ENCODE results near the gene NYNRIN. TPM values are rescaled to one million over a fixed set of nuclear protein-coding genes. Genes with fewer than 3 reads are reported as not detected.
A peak's percentile ranks its signal among the peaks of the same experiment; 100 is the strongest.

NYNRIN gene
- total RNA-seq, 1 donor from 2014 or later: 19.3 TPM

DNA sequence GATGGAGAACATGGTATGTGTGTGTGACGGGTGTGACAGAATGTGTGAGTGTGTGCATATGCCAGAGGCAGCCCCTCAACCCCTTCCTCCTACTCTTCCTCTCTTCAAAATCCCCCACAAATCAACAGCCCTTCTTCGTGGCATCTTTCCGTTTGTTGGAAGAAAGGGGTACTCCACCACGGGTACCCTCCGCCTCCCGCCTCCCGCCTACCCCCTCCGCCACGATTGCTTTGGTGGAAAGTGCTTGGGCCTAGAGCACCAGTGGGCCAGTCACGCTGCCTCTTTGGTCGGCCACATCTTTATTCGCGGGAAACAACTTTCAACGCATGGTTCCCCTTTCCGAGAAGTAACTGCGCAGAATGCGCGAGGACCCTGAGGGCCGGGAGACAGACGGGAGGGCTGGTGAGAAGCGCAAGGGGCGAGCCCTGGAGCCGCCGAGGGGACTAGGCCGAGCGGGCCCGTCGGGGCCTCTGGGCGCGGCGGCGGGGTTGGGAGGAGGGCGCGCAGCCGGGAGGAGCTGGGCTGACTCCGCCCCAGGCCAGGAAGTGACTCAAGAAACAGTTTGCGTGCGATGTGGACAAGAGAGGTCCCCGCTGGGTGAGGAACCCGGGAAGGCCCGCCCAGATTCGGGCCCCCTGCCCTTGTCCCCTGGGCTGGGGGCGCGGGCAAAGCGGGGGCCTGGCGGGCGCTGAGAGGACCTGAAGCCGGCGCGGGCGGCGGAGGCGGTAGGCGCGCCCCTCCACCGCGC, 30.8 kb downstream of the NYNRIN start, which contains the start of the genes CBLN3 and KHNYN:
Gene CBLN3 (minus strand): TSS at position 274 of the 748 bp plus-strand sequence. CDS start 614 bp downstream, outside the sequence.
Gene KHNYN (plus strand): TSS at position 560 of the 748 bp plus-strand sequence. CDS start 777 bp downstream, outside the sequence.
- Histone ChIP-seq H3K9me3 (ENCODE audit: control insufficient read depth in 3 of 3, low read length in 3 of 3) (no peaks in the 10 kb centered on the region), H3K4me3 (ENCODE audit: low read length in 3 of 3) (peak within 1 kb of the TSS; percentile 79 to 95 (median 91)), H3K4me1 (ENCODE audit: control insufficient read depth in 3 of 3, insufficient read depth in 3 of 3, low read length in 3 of 3) (peaks cover 28 to 33% (median 30%) of the 10 kb centered on the region in 3 donors), H3K9ac (ENCODE audit: low read depth in 1 of 3, low read length in 3 of 3) (peak within 1 kb of the TSS; percentile 90 to 95 (median 90)), H3K36me3 (ENCODE audit: control insufficient read depth in 3 of 3, insufficient read depth in 3 of 3, low read length in 3 of 3) (peaks cover 19 to 33% (median 27%) of the 10 kb centered on the region in 3 donors), H3K27ac (ENCODE audit: low read depth, low read length) (peak within 1 kb of the TSS; percentile 95), H3K27me3 (ENCODE audit: control insufficient read depth in 3 of 3, insufficient read depth in 3 of 3, low read length in 3 of 3) (no peaks in the 10 kb centered on the region)

DNA sequence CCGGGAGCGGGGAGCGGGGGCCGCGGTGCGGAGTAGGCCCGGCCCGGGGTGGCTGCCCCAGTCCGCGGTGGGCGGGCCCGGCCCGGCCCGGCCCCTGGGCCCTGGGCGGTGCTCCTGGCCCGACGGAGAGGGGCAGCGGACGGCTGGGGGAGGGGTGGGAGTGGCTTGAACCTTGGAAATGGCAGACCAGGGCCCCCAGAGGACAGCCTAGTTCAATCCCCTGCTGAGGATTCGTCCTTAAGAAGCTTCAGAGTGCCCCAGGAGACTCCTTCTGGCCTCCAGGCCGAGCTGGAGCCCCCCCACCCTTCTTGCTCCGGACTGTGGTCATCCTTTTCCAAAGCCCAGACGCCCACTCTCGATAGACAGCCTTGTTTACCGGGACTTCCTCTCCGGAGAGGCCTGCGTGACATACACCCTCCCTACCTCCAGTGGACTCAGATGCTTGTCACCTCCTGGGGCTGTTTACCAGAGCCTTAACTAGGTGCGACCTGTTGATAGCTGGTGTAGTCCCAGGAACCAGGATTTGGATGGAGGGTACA, 31.4 kb downstream of the NYNRIN start:
- Histone ChIP-seq H3K27me3 (ENCODE audit: control insufficient read depth in 3 of 3, insufficient read depth in 3 of 3, low read length in 3 of 3) (no peaks in the 10 kb centered on the region), H3K27ac (ENCODE audit: low read depth, low read length) (peak overlapping the region; percentile 95), H3K4me3 (ENCODE audit: low read length in 3 of 3) (peak overlapping the region; percentile 79 to 95 (median 91)), H3K36me3 (ENCODE audit: control insufficient read depth in 3 of 3, insufficient read depth in 3 of 3, low read length in 3 of 3) (peaks cover 19 to 34% (median 28%) of the 10 kb centered on the region in 3 donors), H3K4me1 (ENCODE audit: control insufficient read depth in 3 of 3, insufficient read depth in 3 of 3, low read length in 3 of 3) (peaks cover 28 to 35% (median 30%) of the 10 kb centered on the region in 3 donors), H3K9me3 (ENCODE audit: control insufficient read depth in 3 of 3, low read length in 3 of 3) (no peaks in the 10 kb centered on the region), H3K9ac (ENCODE audit: low read depth in 1 of 3, low read length in 3 of 3) (peak overlapping the region; percentile 90 to 95 (median 90))

GRCh38 chr14:24430682-24431568, 32.1 kb downstream of the NYNRIN start:
- H3K9ac ChIP-seq (ENCODE audit: low read depth in 1 of 3, low read length in 3 of 3): peak overlapping the region; percentile 90 to 95 (median 90)
- peaks cover 21 to 41% (median 34%) of the 10 kb centered on the region in 3 donors for H3K36me3 ChIP-seq (ENCODE audit: control insufficient read depth in 3 of 3, insufficient read depth in 3 of 3, low read length in 3 of 3)
- H3K4me1 ChIP-seq (ENCODE audit: control insufficient read depth in 3 of 3, insufficient read depth in 3 of 3, low read length in 3 of 3): peaks cover 31 to 37% (median 32%) of the 10 kb centered on the region in 3 donors
- peak overlapping the region; percentile 79 to 95 (median 91) for H3K4me3 ChIP-seq (ENCODE audit: low read length in 3 of 3)
- no peaks in the 10 kb centered on the region for H3K27me3 ChIP-seq (ENCODE audit: control insufficient read depth in 3 of 3, insufficient read depth in 3 of 3, low read length in 3 of 3)
- peak overlapping the region; percentile 95 for H3K27ac ChIP-seq (ENCODE audit: low read depth, low read length)
- H3K9me3 ChIP-seq (ENCODE audit: control insufficient read depth in 3 of 3, low read length in 3 of 3): no peaks in the 10 kb centered on the region

GRCh38 chr14:24431569-24432258, 32.9 kb downstream of the NYNRIN start:
- H3K27ac ChIP-seq (ENCODE audit: low read depth, low read length): peak overlapping the region; percentile 95
- H3K9ac ChIP-seq (ENCODE audit: low read depth in 1 of 3, low read length in 3 of 3): peak overlapping the region; percentile 16 to 90 (median 33)
- H3K36me3 ChIP-seq (ENCODE audit: control insufficient read depth in 3 of 3, insufficient read depth in 3 of 3, low read length in 3 of 3): peaks cover 27 to 46% (median 42%) of the 10 kb centered on the region in 3 donors
- H3K27me3 ChIP-seq (ENCODE audit: control insufficient read depth in 3 of 3, insufficient read depth in 3 of 3, low read length in 3 of 3): no peaks in the 10 kb centered on the region
- H3K9me3 ChIP-seq (ENCODE audit: control insufficient read depth in 3 of 3, low read length in 3 of 3): no peaks in the 10 kb centered on the region
- peak overlapping the region; percentile 79 to 95 (median 91) for H3K4me3 ChIP-seq (ENCODE audit: low read length in 3 of 3)
- H3K4me1 ChIP-seq (ENCODE audit: control insufficient read depth in 3 of 3, insufficient read depth in 3 of 3, low read length in 3 of 3): peaks cover 38 to 43% (median 39%) of the 10 kb centered on the region in 3 donors

DNA sequence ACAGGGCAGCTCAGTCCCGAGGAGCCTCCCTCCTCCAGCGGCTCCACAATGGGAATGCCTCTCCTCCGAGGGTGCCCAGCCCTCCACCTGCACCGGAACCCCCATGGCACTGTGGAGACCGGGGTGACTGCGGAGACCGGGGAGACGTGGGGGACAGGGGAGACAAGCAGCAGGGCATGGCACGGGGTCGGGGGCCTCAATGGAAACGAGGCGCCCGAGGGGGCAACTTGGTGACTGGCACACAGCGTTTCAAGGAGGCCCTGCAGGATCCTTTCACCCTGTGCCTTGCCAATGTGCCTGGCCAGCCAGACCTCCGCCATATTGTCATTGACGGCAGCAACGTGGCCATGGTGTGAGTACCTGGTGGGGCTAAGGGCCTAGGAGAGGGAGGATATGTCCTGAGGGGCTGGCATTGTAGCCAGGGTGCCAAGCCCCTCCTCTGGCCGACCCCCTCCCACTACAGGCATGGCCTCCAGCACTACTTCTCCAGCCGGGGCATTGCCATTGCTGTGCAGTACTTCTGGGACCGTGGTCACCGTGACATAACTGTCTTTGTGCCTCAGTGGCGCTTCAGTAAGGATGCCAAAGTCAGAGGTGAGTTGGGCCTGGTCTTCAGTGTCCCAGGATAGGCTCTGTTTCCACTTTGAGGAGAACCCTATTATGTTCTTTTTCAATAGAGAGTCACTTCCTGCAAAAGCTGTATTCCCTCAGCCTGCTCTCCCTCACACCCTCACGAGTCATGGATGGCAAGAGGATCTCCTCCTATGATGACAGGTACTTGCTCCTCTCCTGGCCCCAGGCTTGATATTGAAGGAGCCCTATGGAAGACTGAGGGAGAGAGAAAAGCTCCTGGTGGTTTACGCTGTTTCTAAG, 33.7 kb downstream of the NYNRIN start:
- H3K4me3 ChIP-seq (ENCODE audit: low read length in 3 of 3): peak overlapping the region in 1 of 3 donors; percentile 79
- H3K27ac ChIP-seq (ENCODE audit: low read depth, low read length): no peak overlapping the region
- peak overlapping the region in 2 of 3 donors; percentile 2 to 50 for H3K9ac ChIP-seq (ENCODE audit: low read depth in 1 of 3, low read length in 3 of 3)
- H3K9me3 ChIP-seq (ENCODE audit: control insufficient read depth in 3 of 3, low read length in 3 of 3): no peaks in the 10 kb centered on the region
- H3K27me3 ChIP-seq (ENCODE audit: control insufficient read depth in 3 of 3, insufficient read depth in 3 of 3, low read length in 3 of 3): no peaks in the 10 kb centered on the region
- H3K36me3 ChIP-seq (ENCODE audit: control insufficient read depth in 3 of 3, insufficient read depth in 3 of 3, low read length in 3 of 3): peaks cover 34 to 51% (median 50%) of the 10 kb centered on the region in 3 donors
- H3K4me1 ChIP-seq (ENCODE audit: control insufficient read depth in 3 of 3, insufficient read depth in 3 of 3, low read length in 3 of 3): peaks cover 45 to 50% (median 47%) of the 10 kb centered on the region in 3 donors

DNA sequence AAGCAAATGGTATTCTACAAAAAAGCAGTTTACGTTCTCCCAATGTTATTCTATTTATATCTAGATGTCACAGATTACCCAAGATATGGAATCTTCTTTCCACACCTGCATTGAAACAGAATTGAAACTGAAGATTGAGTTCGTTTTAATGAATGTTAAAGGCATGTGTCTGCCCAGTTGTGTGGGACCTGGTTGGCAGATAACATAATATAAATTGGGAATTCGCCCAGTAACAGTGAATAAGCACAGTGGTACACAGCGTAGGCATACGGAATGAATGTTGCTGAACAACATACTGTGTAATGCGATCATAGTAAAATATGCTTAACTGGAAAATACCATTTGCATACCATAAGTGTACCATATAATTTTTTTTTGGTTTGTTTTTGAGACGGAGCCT, 35.2 kb downstream of the NYNRIN start:
- Histone ChIP-seq H3K4me3 (ENCODE audit: low read length in 3 of 3) (no peak overlapping the region), H3K9me3 (ENCODE audit: control insufficient read depth in 3 of 3, low read length in 3 of 3) (no peaks in the 10 kb centered on the region), H3K4me1 (ENCODE audit: control insufficient read depth in 3 of 3, insufficient read depth in 3 of 3, low read length in 3 of 3) (peaks cover 46 to 54% (median 50%) of the 10 kb centered on the region in 3 donors), H3K27ac (ENCODE audit: low read depth, low read length) (no peak overlapping the region), H3K9ac (ENCODE audit: low read depth in 1 of 3, low read length in 3 of 3) (no peak overlapping the region), H3K27me3 (ENCODE audit: control insufficient read depth in 3 of 3, insufficient read depth in 3 of 3, low read length in 3 of 3) (no peaks in the 10 kb centered on the region), H3K36me3 (ENCODE audit: control insufficient read depth in 3 of 3, insufficient read depth in 3 of 3, low read length in 3 of 3) (peaks cover 49 to 66% (median 64%) of the 10 kb centered on the region in 3 donors)

DNA sequence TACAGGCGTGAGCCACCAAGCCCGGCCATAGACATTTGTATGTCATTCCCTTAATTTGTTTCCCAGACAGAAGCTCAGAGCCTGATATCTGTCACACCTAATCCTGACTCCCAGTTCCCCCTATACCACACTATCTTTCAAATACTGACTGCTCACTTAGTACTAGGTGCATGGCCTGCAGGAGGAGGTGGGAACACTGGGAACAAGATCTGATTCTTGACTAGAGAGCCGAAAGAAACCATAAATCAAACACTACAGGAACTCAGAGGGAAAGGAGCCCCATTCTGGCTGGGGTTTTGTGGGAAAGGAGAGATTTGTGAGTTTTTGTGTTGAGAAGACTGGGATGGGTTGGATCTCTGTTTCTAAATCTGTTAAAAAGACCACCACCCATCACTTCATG, 35.9 kb downstream of the NYNRIN start:
- H3K9ac ChIP-seq (ENCODE audit: low read depth in 1 of 3, low read length in 3 of 3): no peak overlapping the region
- H3K27ac ChIP-seq (ENCODE audit: low read depth, low read length): no peak overlapping the region
- no peaks in the 10 kb centered on the region for H3K9me3 ChIP-seq (ENCODE audit: control insufficient read depth in 3 of 3, low read length in 3 of 3)
- H3K27me3 ChIP-seq (ENCODE audit: control insufficient read depth in 3 of 3, insufficient read depth in 3 of 3, low read length in 3 of 3): no peaks in the 10 kb centered on the region
- no peak overlapping the region for H3K4me3 ChIP-seq (ENCODE audit: low read length in 3 of 3)
- H3K4me1 ChIP-seq (ENCODE audit: control insufficient read depth in 3 of 3, insufficient read depth in 3 of 3, low read length in 3 of 3): peaks cover 42 to 54% (median 47%) of the 10 kb centered on the region in 3 donors
- H3K36me3 ChIP-seq (ENCODE audit: control insufficient read depth in 3 of 3, insufficient read depth in 3 of 3, low read length in 3 of 3): peaks cover 54 to 72% (median 69%) of the 10 kb centered on the region in 3 donors

DNA sequence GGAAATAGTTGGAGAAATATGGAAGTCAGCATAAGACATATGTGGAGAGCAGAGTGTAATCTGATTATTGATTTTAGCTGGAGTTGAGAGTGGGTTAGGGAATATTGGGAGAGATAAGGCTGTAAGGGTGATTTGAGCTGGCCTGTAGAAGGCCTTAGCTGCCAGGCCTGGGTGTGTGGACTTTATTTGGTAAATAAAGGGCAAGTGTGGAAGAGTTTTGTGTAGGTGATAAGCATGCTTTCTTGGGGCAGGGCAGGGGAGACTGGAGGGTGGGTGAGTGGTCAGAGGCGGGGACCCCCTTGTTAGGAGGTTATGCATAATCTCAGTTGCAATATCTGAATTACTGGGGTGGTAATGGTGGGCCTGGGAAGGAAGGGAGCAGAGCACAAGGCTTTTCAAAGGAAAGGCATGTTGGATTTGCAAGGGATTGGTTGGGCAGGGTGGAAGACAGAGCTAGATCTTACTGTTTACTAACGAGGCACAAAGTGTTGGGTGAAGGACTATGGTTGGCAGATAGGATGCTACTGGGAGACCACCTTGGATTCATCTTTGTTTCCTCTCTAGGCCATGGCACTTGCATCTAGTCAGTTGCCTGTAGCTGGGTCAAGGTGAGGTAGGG, 36.5 kb downstream of the NYNRIN start:
- H3K4me1 ChIP-seq (ENCODE audit: control insufficient read depth in 3 of 3, insufficient read depth in 3 of 3, low read length in 3 of 3): peaks cover 42 to 59% (median 53%) of the 10 kb centered on the region in 3 donors

More for the DNA sequence above, 36.5 kb downstream of the NYNRIN start:
- peaks cover 61 to 78% (median 76%) of the 10 kb centered on the region in 3 donors for H3K36me3 ChIP-seq (ENCODE audit: control insufficient read depth in 3 of 3, insufficient read depth in 3 of 3, low read length in 3 of 3)
- H3K9me3 ChIP-seq (ENCODE audit: control insufficient read depth in 3 of 3, low read length in 3 of 3): no peaks in the 10 kb centered on the region
- no peak overlapping the region for H3K27ac ChIP-seq (ENCODE audit: low read depth, low read length)
- no peaks in the 10 kb centered on the region for H3K27me3 ChIP-seq (ENCODE audit: control insufficient read depth in 3 of 3, insufficient read depth in 3 of 3, low read length in 3 of 3)
- no peak overlapping the region for H3K4me3 ChIP-seq (ENCODE audit: low read length in 3 of 3)
- H3K9ac ChIP-seq (ENCODE audit: low read depth in 1 of 3, low read length in 3 of 3): peak overlapping the region in 1 of 3 donors; percentile 34

Data from skeletal muscle tissue (tissue), 4 donors.